Activated CD8-positive, alpha-beta T cell treated with anti-CD3 and anti-CD28 coated beads for 36 hours (primary cell): ENCODE data around the gene RNF13. TPM values are rescaled to one million over a fixed set of nuclear protein-coding genes. Genes with fewer than 3 reads are reported as not detected.

Source experiments
- ATAC-seq: fragments of 200-7000 bp; cut with Tn5 transposase; one replicate; pipeline ENCODE4 v1.10.0; 2021; ENCODE audit warnings: mild to moderate bottlenecking, moderate library complexity
- CTCF ChIA-PET: fragments of 350-600 bp; sonication (Branson Sonifier 250); formaldehyde crosslinking; loops from one replicate; lab custom pipeline; 2021; ENCODE audit warnings: antibody characterized with exemption; lab: Charles Lee
- POLR2A ChIA-PET: fragments of 350-600 bp; sonication (Branson Sonifier 250); formaldehyde crosslinking; loops from one replicate; lab custom pipeline; 2021; ENCODE audit warnings: antibody characterized with exemption; lab: Charles Lee
- DNase-seq: peaks from one replicate; pipeline ENCODE4 v3.0.0-alpha.2; 2020
- H3K27ac Mint-ChIP-seq: one replicate; pipeline ENCODE4 v1.8.0; 2021; ENCODE audit warnings: mild to moderate bottlenecking, mixed read lengths
- H3K27me3 Mint-ChIP-seq: one replicate; pipeline ENCODE4 v1.8.0; 2021; ENCODE audit warnings: mixed read lengths
- H3K36me3 Mint-ChIP-seq: one replicate; pipeline ENCODE4 v1.8.0; 2021; ENCODE audit warnings: low read depth, mixed read lengths
- H3K4me1 Mint-ChIP-seq: one replicate; pipeline ENCODE4 v1.8.0; 2021; ENCODE audit warnings: low read depth, mixed read lengths
- H3K4me3 Mint-ChIP-seq: one replicate; pipeline ENCODE4 v1.8.0; 2021; ENCODE audit warnings: mild to moderate bottlenecking, moderate library complexity, mixed read lengths
- H3K9me3 Mint-ChIP-seq: one replicate; pipeline ENCODE4 v1.8.0; 2021; ENCODE audit warnings: mixed read lengths
- intact Hi-C: fragments of 100-400 bp; cut with micrococcal nuclease; formaldehyde crosslinking; loops from one replicate; pipeline ENCODE4 v1.10.0; 2022
- total RNA-seq, 2 experiments: library from RNA; stranded (reverse); gene quantifications; one replicate each; pipeline ENCODE4 v1.2.3, GENCODE V29; 2021
- TF ChIP-seq, protein P1 (sequence below): fragments of 200-600 bp; IDR thresholded peaks from one replicate; pipeline ENCODE4 v1.8.0; 2022; ENCODE audit warnings: antibody characterized with exemption, mild to moderate bottlenecking

Gene RNF13
- total RNA-seq, 2 experiments from 2014 or later: 25.7 to 26.3 TPM

- DNase-seq: no peak
- H3K27me3 Mint-ChIP-seq: peaks cover 2% of the 10 kb centered on the region
- H3K9me3 Mint-ChIP-seq: peaks cover 5% of the 10 kb centered on the region
- intact Hi-C loops: no loop called here
- ChIA-PET CTCF (interaction anchor here (1.6 kb wide), 1 partner anchor 13 kb away, joined by 4 read pairs; no protein-coding TSS in a partner anchor), POLR2A (no interaction called here)
- H3K27ac Mint-ChIP-seq: no peak overlapping the region
- ATAC-seq: no peak
- TF ChIP-seq, protein P1, sequence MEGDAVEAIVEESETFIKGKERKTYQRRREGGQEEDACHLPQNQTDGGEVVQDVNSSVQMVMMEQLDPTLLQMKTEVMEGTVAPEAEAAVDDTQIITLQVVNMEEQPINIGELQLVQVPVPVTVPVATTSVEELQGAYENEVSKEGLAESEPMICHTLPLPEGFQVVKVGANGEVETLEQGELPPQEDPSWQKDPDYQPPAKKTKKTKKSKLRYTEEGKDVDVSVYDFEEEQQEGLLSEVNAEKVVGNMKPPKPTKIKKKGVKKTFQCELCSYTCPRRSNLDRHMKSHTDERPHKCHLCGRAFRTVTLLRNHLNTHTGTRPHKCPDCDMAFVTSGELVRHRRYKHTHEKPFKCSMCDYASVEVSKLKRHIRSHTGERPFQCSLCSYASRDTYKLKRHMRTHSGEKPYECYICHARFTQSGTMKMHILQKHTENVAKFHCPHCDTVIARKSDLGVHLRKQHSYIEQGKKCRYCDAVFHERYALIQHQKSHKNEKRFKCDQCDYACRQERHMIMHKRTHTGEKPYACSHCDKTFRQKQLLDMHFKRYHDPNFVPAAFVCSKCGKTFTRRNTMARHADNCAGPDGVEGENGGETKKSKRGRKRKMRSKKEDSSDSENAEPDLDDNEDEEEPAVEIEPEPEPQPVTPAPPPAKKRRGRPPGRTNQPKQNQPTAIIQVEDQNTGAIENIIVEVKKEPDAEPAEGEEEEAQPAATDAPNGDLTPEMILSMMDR: no peak
- no peaks in the 10 kb centered on the region for H3K4me1 Mint-ChIP-seq
- no peak overlapping the region for H3K4me3 Mint-ChIP-seq
- no peaks in the 10 kb centered on the region for H3K36me3 Mint-ChIP-seq
Measured at GRCh38 chr3:149989307-149989706, 176.3 kb downstream of the RNF13 start.

DNA sequence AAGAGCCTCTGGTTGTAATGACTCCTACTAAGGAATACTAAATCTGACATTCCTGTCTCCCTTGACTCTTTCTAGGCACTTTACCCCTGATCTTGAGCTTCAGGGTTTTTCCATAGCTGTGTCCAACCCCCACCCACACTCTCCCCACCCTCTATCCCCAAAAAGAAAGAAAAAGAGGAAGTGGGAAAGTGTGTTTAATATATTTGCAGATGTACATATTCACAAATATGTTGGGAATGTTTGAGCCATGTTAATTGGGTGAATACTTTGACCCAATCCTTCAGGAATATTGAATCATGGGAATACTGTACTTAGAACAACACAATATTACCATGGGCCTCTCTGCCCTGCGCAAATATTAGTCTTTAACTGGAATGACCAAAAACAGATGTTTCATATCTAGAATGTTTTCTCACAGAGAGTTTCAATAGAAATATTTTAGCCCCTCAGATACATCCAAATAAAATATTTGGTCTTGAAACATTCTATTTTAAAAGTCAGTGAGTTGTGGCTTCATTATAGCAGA, 177.5 kb downstream of the RNF13 start:
- intact Hi-C loops: no loop called here
- H3K36me3 Mint-ChIP-seq: no peaks in the 10 kb centered on the region
- CTCF ChIA-PET: interaction anchor here (1.6 kb wide), 1 partner anchor 14 kb away, joined by 4 read pairs; no protein-coding TSS in a partner anchor
- H3K4me3 Mint-ChIP-seq: no peak overlapping the region
- no peak overlapping the region for H3K27ac Mint-ChIP-seq
- DNase-seq (no peak), ATAC-seq (no peak)
- H3K9me3 Mint-ChIP-seq: peaks cover 14% of the 10 kb centered on the region
- POLR2A ChIA-PET: no interaction called here
- TF ChIP-seq, protein P1: no peak
- H3K4me1 Mint-ChIP-seq: no peaks in the 10 kb centered on the region
- peaks cover 2% of the 10 kb centered on the region for H3K27me3 Mint-ChIP-seq

DNA sequence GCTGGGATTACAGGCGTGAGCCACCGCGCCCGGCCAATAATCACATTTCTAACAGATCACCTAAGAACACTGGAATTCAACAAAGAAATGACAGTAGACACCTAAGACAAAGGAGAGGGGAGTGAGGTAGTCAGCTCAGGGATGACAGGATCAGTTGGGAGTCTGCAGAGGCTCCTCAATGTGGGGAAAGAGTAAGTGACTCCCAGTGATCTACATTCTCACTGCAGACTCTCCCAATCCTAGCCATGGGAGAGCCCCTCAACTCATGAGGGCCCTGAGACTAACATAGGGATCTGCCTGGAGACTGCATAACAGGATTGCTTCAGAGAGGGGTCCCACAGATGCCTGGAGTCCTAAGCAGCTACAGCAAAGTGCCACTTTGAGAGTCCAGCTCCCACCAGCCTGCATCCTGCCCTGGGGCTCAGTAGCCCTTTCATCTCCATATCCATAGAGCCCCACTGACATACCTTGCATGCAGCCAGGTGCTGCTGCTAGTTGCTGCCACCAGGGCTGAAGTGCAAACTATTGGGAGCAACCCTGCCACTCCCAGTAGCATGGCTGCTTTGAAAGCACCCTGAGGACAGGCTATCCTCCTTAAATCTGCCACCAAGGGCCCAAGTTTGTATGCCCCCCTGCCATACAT, 179.5 kb downstream of the RNF13 start:
- H3K27me3 Mint-ChIP-seq: peaks cover 5% of the 10 kb centered on the region
- no peaks in the 10 kb centered on the region for H3K4me1 Mint-ChIP-seq
- intact Hi-C loops: no loop called here
- ChIA-PET POLR2A (no interaction called here), CTCF (no interaction called here)
- TF ChIP-seq, protein P1: no peak
- H3K9me3 Mint-ChIP-seq: peaks cover 18% of the 10 kb centered on the region
- H3K27ac Mint-ChIP-seq: no peak overlapping the region
- H3K4me3 Mint-ChIP-seq: no peak overlapping the region
- no peak for DNase-seq
- H3K36me3 Mint-ChIP-seq: no peaks in the 10 kb centered on the region
- no peak for ATAC-seq

- DNase-seq (no peak), ATAC-seq (no peak)
- TF ChIP-seq, protein P1: no peak
- ChIA-PET POLR2A (no interaction called here), CTCF (no interaction called here)
- no peak overlapping the region for H3K4me3 Mint-ChIP-seq
- H3K4me1 Mint-ChIP-seq: no peaks in the 10 kb centered on the region
- no peaks in the 10 kb centered on the region for H3K36me3 Mint-ChIP-seq
- no peak overlapping the region for H3K27ac Mint-ChIP-seq
- intact Hi-C loops: no loop called here
- peaks cover 5% of the 10 kb centered on the region for H3K27me3 Mint-ChIP-seq
- peaks cover 15% of the 10 kb centered on the region for H3K9me3 Mint-ChIP-seq
Measured at GRCh38 chr3:149998946-149999345, 185.9 kb downstream of the RNF13 start.

DNA sequence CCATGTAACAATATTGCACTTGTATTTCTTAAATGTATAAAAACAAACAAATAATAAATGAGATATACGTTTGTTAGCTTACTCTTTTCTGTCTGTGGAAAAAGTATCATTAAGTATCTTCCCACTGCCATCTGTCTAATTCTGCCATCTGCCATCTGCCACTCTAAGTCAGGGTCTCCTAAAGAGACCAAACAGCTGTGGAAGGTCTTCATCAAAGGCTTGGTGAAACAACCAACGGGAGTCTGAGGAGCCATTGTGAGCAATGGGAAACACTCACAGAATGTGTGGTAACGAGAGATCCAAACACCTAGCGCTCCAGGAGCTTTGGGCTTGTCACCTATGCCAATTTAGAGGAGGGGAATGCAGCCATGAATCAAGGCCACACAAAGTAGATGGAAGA, 186.4 kb downstream of the RNF13 start:
- Mint-ChIP-seq H3K36me3 (no peaks in the 10 kb centered on the region), H3K27me3 (peaks cover 5% of the 10 kb centered on the region)
- POLR2A ChIA-PET: no interaction called here

More for the DNA sequence above, 186.4 kb downstream of the RNF13 start:
- H3K4me3 Mint-ChIP-seq: no peak overlapping the region
- H3K27ac Mint-ChIP-seq: no peak overlapping the region
- H3K4me1 Mint-ChIP-seq: no peaks in the 10 kb centered on the region
- DNase-seq: no peak
- TF ChIP-seq, protein P1: no peak
- no peak for ATAC-seq
- H3K9me3 Mint-ChIP-seq: peaks cover 15% of the 10 kb centered on the region
- CTCF ChIA-PET: no interaction called here
- intact Hi-C loops: no loop called here
